GM23338 (cell line): ENCODE data around the gene GPR35.

Experiments used
- CREB1 ChIP-seq: fragments of 250-450 bp; sonication (Bioruptor Pico); IDR thresholded peaks from 2 replicates; pipeline ENCODE4 v1.5.0; 2020; ENCODE audit warnings: low read depth, mild to moderate bottlenecking, moderate library complexity
- CTCF ChIP-seq, 2 experiments: fragments of 200-600 bp in 1 of 2; sonication (generic) in 1 of 2; conservative IDR thresholded peaks; 2 replicates each; pipeline versions ENCODE4 v1.5.1 to v1.6.1; 2016 to 2017; ENCODE audit warnings: antibody characterized with exemption in 2 of 2, low read depth in 2 of 2, mild to moderate bottlenecking in 2 of 2, moderate library complexity in 1 of 2
- EZH2 ChIP-seq: fragments of 200-600 bp; sonication (generic); IDR thresholded peaks from one replicate; pipeline ENCODE4 v1.8.0; 2017; ENCODE audit warnings: antibody characterized with exemption, mild to moderate bottlenecking, low read depth; ENCODE audit not compliant: unreplicated experiment
- EZH2phosphoT487 ChIP-seq: fragments of 200-600 bp; sonication (generic); IDR thresholded peaks from one replicate; pipeline ENCODE4 v1.8.1; 2018; ENCODE audit warnings: antibody characterized with exemption; ENCODE audit not compliant: unreplicated experiment
- POLR2AphosphoS5 ChIP-seq: IDR thresholded peaks from 2 replicates; pipeline ENCODE4 v1.6.1; 2016; ENCODE audit warnings: antibody characterized with exemption, low read depth
- REST ChIP-seq: IDR thresholded peaks from one replicate; pipeline ENCODE4 v1.6.1; 2018; ENCODE audit warnings: antibody characterized with exemption; ENCODE audit not compliant: unreplicated experiment
- TF ChIP-seq, protein P1 (sequence below): IDR thresholded peaks from 2 replicates; pipeline ENCODE4 v1.6.1; 2016; ENCODE audit warnings: antibody characterized with exemption

DNA sequence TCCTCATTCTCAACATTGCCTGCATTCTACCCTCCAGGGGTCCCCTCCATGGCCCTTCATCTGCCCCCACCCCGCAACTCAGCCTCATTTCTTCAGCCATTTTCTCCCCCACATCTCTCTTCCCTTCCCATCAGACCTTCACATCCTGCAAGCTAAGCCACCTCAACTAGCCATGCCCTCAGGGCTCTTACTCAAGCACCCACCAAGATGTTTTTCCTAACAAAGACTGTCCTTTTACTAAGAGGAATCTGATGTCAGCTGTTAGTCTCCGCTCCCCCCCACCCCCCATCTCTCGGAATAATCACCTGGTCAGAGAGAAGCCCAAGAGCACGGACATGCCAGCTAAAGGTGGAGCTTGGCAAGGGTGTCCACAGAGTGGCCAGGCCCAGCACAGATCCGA is 43.5 kb upstream of the GPR35 start:
- no peak for TF ChIP-seq CTCF (conservative IDR thresholded peaks at IDR 0.05; ENCODE audit: low read depth in 2 of 2)
- TF ChIP-seq, protein P1, sequence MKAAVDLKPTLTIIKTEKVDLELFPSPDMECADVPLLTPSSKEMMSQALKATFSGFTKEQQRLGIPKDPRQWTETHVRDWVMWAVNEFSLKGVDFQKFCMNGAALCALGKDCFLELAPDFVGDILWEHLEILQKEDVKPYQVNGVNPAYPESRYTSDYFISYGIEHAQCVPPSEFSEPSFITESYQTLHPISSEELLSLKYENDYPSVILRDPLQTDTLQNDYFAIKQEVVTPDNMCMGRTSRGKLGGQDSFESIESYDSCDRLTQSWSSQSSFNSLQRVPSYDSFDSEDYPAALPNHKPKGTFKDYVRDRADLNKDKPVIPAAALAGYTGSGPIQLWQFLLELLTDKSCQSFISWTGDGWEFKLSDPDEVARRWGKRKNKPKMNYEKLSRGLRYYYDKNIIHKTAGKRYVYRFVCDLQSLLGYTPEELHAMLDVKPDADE = no peak
- TF ChIP-seq CREB1 (CRISPR knock-in tag) = no peak
- no peak for TF ChIP-seq EZH2phosphoT487
- TF ChIP-seq REST = no peak
- TF ChIP-seq EZH2 = no peak
- no peak for TF ChIP-seq POLR2AphosphoS5
